ENCODE results near the gene BCAS3. TPM values are rescaled to one million over a fixed set of nuclear protein-coding genes. Genes with fewer than 3 reads are reported as not detected.

The BCAS3 gene
- total and polyA plus RNA-seq, 4 donors = 5.8 to 24.6 (median 10.1) TPM

DNA sequence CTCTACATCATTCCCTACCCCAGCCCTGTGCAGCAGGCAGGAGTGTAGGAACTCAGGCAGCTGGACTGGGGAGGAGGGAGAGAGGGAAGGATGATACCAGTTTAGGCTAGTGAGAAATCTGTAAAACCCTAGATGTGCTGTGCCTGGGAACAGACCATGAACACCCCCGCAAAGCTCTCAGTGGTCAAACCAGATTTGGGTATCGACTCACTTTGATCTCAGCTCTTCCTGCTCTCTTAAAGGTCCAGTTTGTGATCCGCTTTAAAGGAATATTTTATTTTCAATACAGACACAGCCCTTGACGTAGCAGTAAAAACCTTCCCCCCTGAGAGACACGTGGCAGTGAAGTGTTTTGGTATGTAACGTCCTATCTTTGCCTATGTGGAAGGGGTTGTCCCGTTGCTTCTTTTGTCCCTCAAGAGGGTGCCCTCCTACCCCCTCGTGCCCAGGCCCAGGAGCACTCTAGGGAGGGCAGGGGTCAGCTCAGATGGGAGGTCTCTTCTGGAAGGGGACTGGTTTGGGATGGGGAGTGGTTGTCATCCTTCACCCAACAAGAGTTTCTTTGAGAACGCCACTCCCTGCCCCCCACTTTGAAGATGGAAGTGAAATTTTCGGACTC lies 702.7 kb downstream of the BCAS3 start:
- Histone ChIP-seq H3K9ac (ENCODE audit: low read depth in 1 of 2, low read length in 2 of 2) (no peak overlapping the region), H3K4me3 (ENCODE audit: low read depth in 1 of 3, low read length in 3 of 3) (no peak overlapping the region), H3K27ac (ENCODE audit: low read depth in 1 of 2, low read length in 2 of 2) (no peak overlapping the region), H3K4me1 (ENCODE audit: control insufficient read depth in 4 of 4, insufficient read depth in 4 of 4, low read length in 3 of 4) (no peaks in the 10 kb centered on the region), H3K9me3 (ENCODE audit: control insufficient read depth in 4 of 4, low read length in 3 of 4) (no peaks in the 10 kb centered on the region), H3K27me3 (ENCODE audit: control insufficient read depth in 4 of 4, insufficient read depth in 4 of 4, low read length in 3 of 4) (no peaks in the 10 kb centered on the region), H3K36me3 (ENCODE audit: control insufficient read depth in 4 of 4, insufficient read depth in 3 of 4, low read depth in 1 of 4, low read length in 3 of 4) (no peaks in the 10 kb centered on the region)
- DNase-seq (ENCODE audit: low spot score) = no peak
- TF ChIP-seq, protein P1, sequence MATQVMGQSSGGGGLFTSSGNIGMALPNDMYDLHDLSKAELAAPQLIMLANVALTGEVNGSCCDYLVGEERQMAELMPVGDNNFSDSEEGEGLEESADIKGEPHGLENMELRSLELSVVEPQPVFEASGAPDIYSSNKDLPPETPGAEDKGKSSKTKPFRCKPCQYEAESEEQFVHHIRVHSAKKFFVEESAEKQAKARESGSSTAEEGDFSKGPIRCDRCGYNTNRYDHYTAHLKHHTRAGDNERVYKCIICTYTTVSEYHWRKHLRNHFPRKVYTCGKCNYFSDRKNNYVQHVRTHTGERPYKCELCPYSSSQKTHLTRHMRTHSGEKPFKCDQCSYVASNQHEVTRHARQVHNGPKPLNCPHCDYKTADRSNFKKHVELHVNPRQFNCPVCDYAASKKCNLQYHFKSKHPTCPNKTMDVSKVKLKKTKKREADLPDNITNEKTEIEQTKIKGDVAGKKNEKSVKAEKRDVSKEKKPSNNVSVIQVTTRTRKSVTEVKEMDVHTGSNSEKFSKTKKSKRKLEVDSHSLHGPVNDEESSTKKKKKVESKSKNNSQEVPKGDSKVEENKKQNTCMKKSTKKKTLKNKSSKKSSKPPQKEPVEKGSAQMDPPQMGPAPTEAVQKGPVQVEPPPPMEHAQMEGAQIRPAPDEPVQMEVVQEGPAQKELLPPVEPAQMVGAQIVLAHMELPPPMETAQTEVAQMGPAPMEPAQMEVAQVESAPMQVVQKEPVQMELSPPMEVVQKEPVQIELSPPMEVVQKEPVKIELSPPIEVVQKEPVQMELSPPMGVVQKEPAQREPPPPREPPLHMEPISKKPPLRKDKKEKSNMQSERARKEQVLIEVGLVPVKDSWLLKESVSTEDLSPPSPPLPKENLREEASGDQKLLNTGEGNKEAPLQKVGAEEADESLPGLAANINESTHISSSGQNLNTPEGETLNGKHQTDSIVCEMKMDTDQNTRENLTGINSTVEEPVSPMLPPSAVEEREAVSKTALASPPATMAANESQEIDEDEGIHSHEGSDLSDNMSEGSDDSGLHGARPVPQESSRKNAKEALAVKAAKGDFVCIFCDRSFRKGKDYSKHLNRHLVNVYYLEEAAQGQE (IDR thresholded peaks at IDR 0.05) = no peak
- no peak for TF ChIP-seq FOXA1 (IDR thresholded peaks at IDR 0.05)
- no peak for TF ChIP-seq JUND (IDR thresholded peaks at IDR 0.05)
- no peak for TF ChIP-seq EGR1 (IDR thresholded peaks at IDR 0.05; ENCODE audit: low read depth in 2 of 2)
- no peak for TF ChIP-seq RAD21 (IDR thresholded peaks at IDR 0.05)
- TF ChIP-seq FOXA2 (IDR thresholded peaks at IDR 0.05) = no peak
- no peak for TF ChIP-seq HNF4G (IDR thresholded peaks at IDR 0.05)
- TF ChIP-seq SP1 (IDR thresholded peaks at IDR 0.05) = no peak
- TF ChIP-seq RXRA (IDR thresholded peaks at IDR 0.05) = no peak
- no peak for TF ChIP-seq HNF4A (conservative IDR thresholded peaks at IDR 0.05)
- TF ChIP-seq YY1 (IDR thresholded peaks at IDR 0.05) = no peak
- 92% methylated on average over 10 of the region's 10 CpGs for WGBS

DNA sequence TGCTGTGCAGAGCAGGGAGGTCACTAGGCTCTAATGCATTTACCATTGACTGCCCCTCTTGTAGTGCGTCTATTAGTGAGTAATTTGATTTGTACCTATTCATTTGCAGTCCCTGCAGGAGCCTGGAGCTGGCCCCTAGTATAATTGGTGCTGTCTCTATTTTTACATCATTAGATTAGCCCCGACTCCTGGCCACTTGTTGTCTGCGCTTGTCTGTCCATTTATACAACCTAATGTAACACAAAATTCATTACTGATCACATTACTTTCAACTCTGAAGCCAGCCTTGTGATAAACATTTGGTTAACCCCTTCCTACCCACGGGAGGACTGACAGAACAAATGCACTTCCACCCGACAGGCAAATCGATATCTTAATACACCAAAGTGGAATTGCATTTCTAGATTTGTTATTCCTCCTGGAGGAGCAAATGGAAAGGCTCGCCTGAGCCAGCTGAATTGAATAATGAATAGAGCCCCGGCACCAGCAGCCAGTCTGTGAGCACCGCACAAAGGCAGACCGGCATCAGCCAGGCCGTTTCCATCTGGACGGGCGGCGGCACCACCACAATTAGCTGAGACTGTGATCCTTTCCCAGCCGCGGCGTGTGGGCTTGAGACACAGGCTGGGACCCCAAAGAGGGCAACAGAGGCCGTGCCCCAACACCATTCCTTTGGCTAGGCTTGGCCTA lies 703.3 kb downstream of the BCAS3 start:
- Histone ChIP-seq H3K4me1 (ENCODE audit: control insufficient read depth in 4 of 4, insufficient read depth in 4 of 4, low read length in 3 of 4) (no peaks in the 10 kb centered on the region), H3K27ac (ENCODE audit: low read depth in 1 of 2, low read length in 2 of 2) (no peak overlapping the region), H3K9me3 (ENCODE audit: control insufficient read depth in 4 of 4, low read length in 3 of 4) (no peaks in the 10 kb centered on the region), H3K27me3 (ENCODE audit: control insufficient read depth in 4 of 4, insufficient read depth in 4 of 4, low read length in 3 of 4) (no peaks in the 10 kb centered on the region), H3K4me3 (ENCODE audit: low read depth in 1 of 3, low read length in 3 of 3) (no peak overlapping the region), H3K9ac (ENCODE audit: low read depth in 1 of 2, low read length in 2 of 2) (no peak overlapping the region), H3K36me3 (ENCODE audit: control insufficient read depth in 4 of 4, insufficient read depth in 3 of 4, low read depth in 1 of 4, low read length in 3 of 4) (no peaks in the 10 kb centered on the region)
- DNase-seq (ENCODE audit: low spot score) = no peak
- 95% methylated on average over 18 of the region's 18 CpGs for WGBS
- TF ChIP-seq SP1 (IDR thresholded peaks at IDR 0.05) (no peak), FOXA1 (IDR thresholded peaks at IDR 0.05) (no peak), TAF1 (conservative IDR thresholded peaks at IDR 0.05) (no peak), FOXA2 (IDR thresholded peaks at IDR 0.05) (no peak), EGR1 (IDR thresholded peaks at IDR 0.05; ENCODE audit: low read depth in 2 of 2) (no peak), HNF4A (conservative IDR thresholded peaks at IDR 0.05) (no peak), RAD21 (IDR thresholded peaks at IDR 0.05) (no peak), GABPA (IDR thresholded peaks at IDR 0.05 in 1 of 2, conservative IDR thresholded peaks at IDR 0.05 in 1 of 2) (no peak), HNF4G (IDR thresholded peaks at IDR 0.05) (no peak), YY1 (IDR thresholded peaks at IDR 0.05) (no peak)
- TF ChIP-seq, protein P2, sequence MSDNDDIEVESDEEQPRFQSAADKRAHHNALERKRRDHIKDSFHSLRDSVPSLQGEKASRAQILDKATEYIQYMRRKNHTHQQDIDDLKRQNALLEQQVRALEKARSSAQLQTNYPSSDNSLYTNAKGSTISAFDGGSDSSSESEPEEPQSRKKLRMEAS (IDR thresholded peaks at IDR 0.05) = no peak
- TF ChIP-seq, protein P3, sequence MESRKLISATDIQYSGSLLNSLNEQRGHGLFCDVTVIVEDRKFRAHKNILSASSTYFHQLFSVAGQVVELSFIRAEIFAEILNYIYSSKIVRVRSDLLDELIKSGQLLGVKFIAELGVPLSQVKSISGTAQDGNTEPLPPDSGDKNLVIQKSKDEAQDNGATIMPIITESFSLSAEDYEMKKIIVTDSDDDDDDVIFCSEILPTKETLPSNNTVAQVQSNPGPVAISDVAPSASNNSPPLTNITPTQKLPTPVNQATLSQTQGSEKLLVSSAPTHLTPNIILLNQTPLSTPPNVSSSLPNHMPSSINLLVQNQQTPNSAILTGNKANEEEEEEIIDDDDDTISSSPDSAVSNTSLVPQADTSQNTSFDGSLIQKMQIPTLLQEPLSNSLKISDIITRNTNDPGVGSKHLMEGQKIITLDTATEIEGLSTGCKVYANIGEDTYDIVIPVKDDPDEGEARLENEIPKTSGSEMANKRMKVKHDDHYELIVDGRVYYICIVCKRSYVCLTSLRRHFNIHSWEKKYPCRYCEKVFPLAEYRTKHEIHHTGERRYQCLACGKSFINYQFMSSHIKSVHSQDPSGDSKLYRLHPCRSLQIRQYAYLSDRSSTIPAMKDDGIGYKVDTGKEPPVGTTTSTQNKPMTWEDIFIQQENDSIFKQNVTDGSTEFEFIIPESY (IDR thresholded peaks at IDR 0.05) = no peak
- TF ChIP-seq, protein P1 (IDR thresholded peaks at IDR 0.05) = no peak
